H1 (cell line): ENCODE measurements around the gene SLC25A45. TPM values are rescaled to one million over a fixed set of nuclear protein-coding genes. Genes with fewer than 3 reads are reported as not detected.

Experiments used
- ASH2L ChIP-seq: fragments of 200-600, 300-600 bp; sonication (generic); IDR thresholded peaks from one replicate; pipeline ENCODE4 v1.7.1; 2017; ENCODE audit warnings: low read length
- CHD7 ChIP-seq: fragments of 300-600 bp; sonication (generic); IDR thresholded peaks from 2 replicates; pipeline ENCODE4 v1.7.1; 2012; ENCODE audit warnings: low read length, moderate library complexity, mild to moderate bottlenecking, inconsistent platforms; ENCODE audit not compliant: insufficient replicate concordance
- GABPA ChIP-seq: IDR thresholded peaks from 2 replicates; pipeline ENCODE4 v1.6.1; 2011; ENCODE audit warnings: mild to moderate bottlenecking, low read length, moderate library complexity, borderline replicate concordance; ENCODE audit not compliant: insufficient read depth
- JUND ChIP-seq: IDR thresholded peaks from 2 replicates; pipeline ENCODE4 v1.6.1; 2011; ENCODE audit warnings: mild to moderate bottlenecking, improper control_type of control experiment, low read length
- KDM1A ChIP-seq: fragments of 200-600, 300-600 bp; sonication (generic); IDR thresholded peaks from 2 replicates; pipeline ENCODE4 v1.7.1; 2016; ENCODE audit warnings: mild to moderate bottlenecking, low read length, borderline replicate concordance
- POLR2A ChIP-seq, 2 experiments: IDR thresholded peaks; 1 replicate in 1 of 2; 2 replicates in 1 of 2; pipeline ENCODE4 v1.6.1; 2011; ENCODE audit warnings: low read depth in 2 of 2, low read length in 2 of 2, mild to moderate bottlenecking in 2 of 2; ENCODE audit errors: control extremely low read depth in 1 of 2
- RAD21 ChIP-seq, 2 experiments: IDR thresholded peaks in 1 of 2; conservative IDR thresholded peaks in 1 of 2; 2 replicates each; pipeline ENCODE4 v1.6.1; 2011; ENCODE audit warnings: low read depth in 2 of 2, low read length in 2 of 2, improper control_type of control experiment in 1 of 2, inconsistent platforms in 1 of 2, mild to moderate bottlenecking in 1 of 2, moderate library complexity in 1 of 2
- RBBP5 ChIP-seq: IDR thresholded peaks from 2 replicates; pipeline ENCODE4 v1.7.1; 2012; ENCODE audit warnings: low read depth, mild to moderate bottlenecking, inconsistent platforms, low read length, moderate library complexity, borderline replicate concordance
- SP4 ChIP-seq: IDR thresholded peaks from 2 replicates; pipeline ENCODE4 v1.6.1; 2012; ENCODE audit warnings: low read length, inconsistent platforms
- TAF1 ChIP-seq: IDR thresholded peaks from 2 replicates; pipeline ENCODE4 v1.6.1; 2011; ENCODE audit warnings: mild to moderate bottlenecking, low read depth, low read length
- YY1 ChIP-seq: IDR thresholded peaks from 2 replicates; pipeline ENCODE4 v1.6.1; 2011; ENCODE audit warnings: low read depth, mild to moderate bottlenecking, low read length
- ZNF274 ChIP-seq: IDR thresholded peaks from 2 replicates; pipeline ENCODE4 v1.7.0; 2012; ENCODE audit warnings: low read length, borderline replicate concordance; ENCODE audit errors: extremely low read depth
- polyA plus RNA-seq, 7 experiments: library from polyadenylated mRNA; depleted of rRNA in 3 of 7; stranded (reverse) in 5 of 7; unstranded in 2 of 7; fragments of >200 nt in 5 of 7; fragments of 200-250 nt in 2 of 7; gene quantifications; 1 replicate in 5 of 7; 2 replicates in 1 of 7; 4 replicates in 1 of 7; pipeline versions ENCODE4 v1.2.1 to v1.2.3, GENCODE V29; 2011 to 2013; ENCODE audit warnings: missing spikeins in 2 of 7, mixed read lengths in 2 of 7
- total RNA-seq: library from RNA; stranded (reverse); fragmentation: NEBNext Ultra II Directional; extraction: Animal tissue kit (Norgen Biotek cat#: 25700); gene quantifications from 2 replicates; pipeline ENCODE4 v1.2.1, GENCODE V29; 2021

Gene SLC25A45
- total and polyA plus RNA-seq, 2 of the 8 experiments (the other 6 are each of a cell fraction or from before 2014, with no cell fraction given): 0.54 to 0.59 TPM

GRCh38 chr11:65362320-65362931, 20.0 kb downstream of the SLC25A45 start (continued):
- TF ChIP-seq JUND (no peak), SP4 (no peak), KDM1A (no peak), ZNF274 (no peak), POLR2A (IDR thresholded peaks at IDR 0.05; ENCODE audit: control extremely low read depth in 1 of 2, low read depth in 2 of 2, low read length in 2 of 2) (no peak), GABPA (no peak), RAD21 (IDR thresholded peaks at IDR 0.05 in 1 of 2, conservative IDR thresholded peaks at IDR 0.05 in 1 of 2; ENCODE audit: low read depth in 2 of 2, low read length in 2 of 2) (no peak), TAF1 (no peak), CHD7 (no peak), ASH2L (no peak), RBBP5 (no peak), YY1 (no peak)
